MCF 10A (cell line): Measurements from ENCODE around the gene TYRP1. TPM values are rescaled to one million over a fixed set of nuclear protein-coding genes. Genes with fewer than 3 reads are reported as not detected.

Experiments used
- BruUV-seq: library from RNA; stranded (reverse); fragments of 400-500 nt; replicated peaks from 2 replicates; lab custom pipeline; 2021; lab: Mats Ljungman, UMichigan
- CTCF ChIA-PET: fragments of 300-600 bp; sonication (Branson Sonifier 250); formaldehyde crosslinking; extraction: SDS; loops from one replicate; lab custom pipeline; 2021; ENCODE audit warnings: antibody characterized with exemption, inconsistent platforms; lab: Yijun Ruan, JAX
- POLR2A ChIA-PET: fragments of 300-600, 350-650 bp; sonication (Branson Sonifier 250); formaldehyde crosslinking; extraction: SDS; loops from one replicate; lab custom pipeline; 2020; ENCODE audit warnings: antibody characterized with exemption, inconsistent platforms; lab: Yijun Ruan, JAX
- DNase-seq: peaks from one replicate; pipeline ENCODE4 v3.0.0-alpha.2; 2018; ENCODE audit not compliant: unreplicated experiment
- H3K27ac Mint-ChIP-seq: one replicate; pipeline ENCODE4 v1.8.0; 2022; ENCODE audit warnings: mild to moderate bottlenecking, low read depth, mixed read lengths; ENCODE audit not compliant: unreplicated experiment
- H3K27me3 Mint-ChIP-seq: one replicate; pipeline ENCODE4 v1.8.0; 2022; ENCODE audit warnings: mixed read lengths; ENCODE audit not compliant: insufficient read depth, unreplicated experiment
- H3K36me3 Mint-ChIP-seq: one replicate; pipeline ENCODE4 v1.8.0; 2022; ENCODE audit warnings: mild to moderate bottlenecking, moderate library complexity, mixed read lengths; ENCODE audit not compliant: insufficient read depth, unreplicated experiment
- H3K4me1 Mint-ChIP-seq: one replicate; pipeline ENCODE4 v1.8.0; 2022; ENCODE audit warnings: mixed read lengths; ENCODE audit not compliant: insufficient read depth, unreplicated experiment
- H3K4me3 Mint-ChIP-seq: one replicate; pipeline ENCODE4 v1.8.0; 2022; ENCODE audit warnings: mild to moderate bottlenecking, moderate library complexity, mixed read lengths; ENCODE audit not compliant: unreplicated experiment
- H3K9me3 Mint-ChIP-seq: one replicate; pipeline ENCODE4 v1.8.0; 2022; ENCODE audit warnings: mixed read lengths; ENCODE audit not compliant: unreplicated experiment
- CTCF ChIP-seq: fragments of 200-600 bp; IDR thresholded peaks from one replicate; pipeline ENCODE4 v1.8.0; 2022; ENCODE audit warnings: antibody characterized with exemption, mild to moderate bottlenecking; ENCODE audit not compliant: unreplicated experiment
- intact Hi-C: fragments of 100-400 bp; cut with micrococcal nuclease; formaldehyde crosslinking; loops from 2 replicates; pipeline ENCODE4 v1.14.1; 2022
- total RNA-seq: library from RNA; stranded (reverse); gene quantifications from 2 replicates; pipeline ENCODE4 v1.2.3, GENCODE V29; 2022

Gene TYRP1
- total RNA-seq, 1 experiment from 2014 or later: not detected

- Mint-ChIP-seq H3K4me1 (peaks cover 9% of the 10 kb centered on the region), H3K9me3 (peaks cover 10% of the 10 kb centered on the region), H3K27me3 (no peaks in the 10 kb centered on the region), H3K4me3 (no peak overlapping the region), H3K27ac (no peak overlapping the region), H3K36me3 (peaks cover 20% of the 10 kb centered on the region)
- intact Hi-C loops: no loop called here
- no TSS peak for BruUV-seq
- ChIA-PET POLR2A (interaction anchor here (1.3 kb wide), 1 partner anchor 79 kb away, joined by 3 read pairs; no protein-coding TSS in a partner anchor), CTCF (interaction anchor here (1.5 to 1.9 kb wide), 4 partner anchors 11 to 353 kb away, joined by 5 to 14 read pairs (median 6); no protein-coding TSS in a partner anchor)
- no peak for TF ChIP-seq CTCF
- DNase-seq: no peak
Measured at GRCh38 chr9:12735665-12736064, 42.5 kb downstream of the TYRP1 start.

GRCh38 chr9:12737871-12738270 lies 44.7 kb downstream of the TYRP1 start:
- BruUV-seq: no TSS peak
- ChIA-PET POLR2A (interaction anchor here (0.7 to 1.3 kb wide), 2 partner anchors 10 to 42 kb away, joined by 4 to 5 read pairs; no protein-coding TSS in a partner anchor), CTCF (interaction anchor here (0.7 to 2.4 kb wide), 5 partner anchors 13 to 1867 kb away, joined by 3 to 12 read pairs (median 3); no protein-coding TSS in a partner anchor)
- Mint-ChIP-seq H3K4me1 (peaks cover 12% of the 10 kb centered on the region), H3K9me3 (peaks cover 10% of the 10 kb centered on the region), H3K27me3 (no peaks in the 10 kb centered on the region), H3K36me3 (peaks cover 20% of the 10 kb centered on the region), H3K4me3 (no peak overlapping the region), H3K27ac (no peak overlapping the region)
- intact Hi-C loops: no loop called here
- DNase-seq: no peak
- TF ChIP-seq CTCF: no peak

DNA sequence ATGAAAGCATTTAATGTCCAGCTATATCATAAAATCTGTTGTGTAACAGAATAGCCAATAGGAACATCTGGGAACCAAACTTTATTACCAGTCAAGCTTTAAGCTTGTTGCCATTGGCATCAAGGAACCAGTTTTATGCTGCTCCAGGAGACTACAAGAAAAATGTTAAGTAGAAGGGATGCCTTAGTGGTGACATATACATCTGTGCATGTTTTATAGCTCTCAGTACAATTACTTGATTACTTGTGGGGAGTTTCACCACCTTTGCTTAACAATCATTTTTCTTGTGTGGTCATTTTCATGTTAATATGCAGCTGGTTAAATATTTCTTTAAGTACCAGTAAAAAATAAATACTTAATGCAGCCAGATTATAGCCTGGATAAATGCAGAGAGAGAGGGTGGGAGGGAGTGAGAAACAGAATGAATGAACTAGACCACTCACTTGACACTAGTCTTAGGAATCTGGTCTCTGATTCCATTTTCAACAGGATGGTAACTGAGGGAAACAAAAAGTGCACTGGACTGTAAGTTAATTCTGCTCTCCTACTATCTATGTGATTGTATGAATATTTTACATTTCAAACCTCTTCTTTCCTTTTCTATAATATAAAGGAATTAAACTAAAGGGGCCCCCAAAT lies 45.9 kb downstream of the TYRP1 start:
- ChIA-PET POLR2A (interaction anchor here (3.3 kb wide), 1 partner anchor 76 kb away, joined by 14 read pairs; no protein-coding TSS in a partner anchor), CTCF (interaction anchor here (0.7 to 1.3 kb wide), 5 partner anchors 11 to 689 kb away, joined by 3 to 5 read pairs (median 3); no protein-coding TSS in a partner anchor)
- intact Hi-C loops: no loop called here
- Mint-ChIP-seq H3K9me3 (peaks cover 10% of the 10 kb centered on the region), H3K27me3 (no peaks in the 10 kb centered on the region), H3K4me1 (peaks cover 12% of the 10 kb centered on the region), H3K36me3 (peaks cover 16% of the 10 kb centered on the region), H3K27ac (no peak overlapping the region), H3K4me3 (no peak overlapping the region)
- TF ChIP-seq CTCF: no peak
- DNase-seq: no peak
- no TSS peak for BruUV-seq

DNA sequence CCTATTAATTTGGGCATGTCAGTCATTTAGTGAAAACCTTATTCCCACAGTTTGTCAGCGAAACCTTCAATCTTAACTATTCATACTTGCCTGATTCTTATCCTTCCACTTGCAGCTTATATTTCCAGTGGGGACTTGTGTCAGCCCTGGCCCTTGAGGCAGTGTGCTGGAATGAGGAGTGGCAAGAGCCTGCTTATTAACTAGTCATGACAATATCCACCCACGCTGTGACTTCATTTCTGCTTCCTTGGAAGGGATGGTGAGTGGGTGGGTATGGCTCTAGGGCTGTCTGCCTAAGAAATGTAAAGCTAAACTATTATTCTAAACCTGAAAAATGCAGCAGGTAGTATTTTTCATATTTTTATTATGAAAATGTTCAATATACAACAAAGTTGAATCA lies 47.7 kb downstream of the TYRP1 start:
- BruUV-seq: no TSS peak
- POLR2A ChIA-PET: interaction anchor here (0.8 to 3.3 kb wide), 4 partner anchors 16 to 74 kb away, joined by 3 to 14 read pairs (median 3); no protein-coding TSS in a partner anchor
- CTCF ChIA-PET: interaction anchor here (0.7 to 1.3 kb wide), 2 partner anchors 8 to 12 kb away, joined by 4 to 5 read pairs; no protein-coding TSS in a partner anchor
- Mint-ChIP-seq H3K4me1 (peaks cover 12% of the 10 kb centered on the region), H3K27me3 (no peaks in the 10 kb centered on the region), H3K9me3 (peaks cover 10% of the 10 kb centered on the region), H3K36me3 (peaks cover 6% of the 10 kb centered on the region), H3K27ac (no peak overlapping the region), H3K4me3 (no peak overlapping the region)
- DNase-seq: peak; percentile 23
- no peak for TF ChIP-seq CTCF
- intact Hi-C loops: no loop called here
